ENCODE results near the gene NEURL3. TPM values are rescaled to one million over a fixed set of nuclear protein-coding genes. Genes with fewer than 3 reads are reported as not detected.

The NEURL3 gene
- total RNA-seq, 4 donors from 2014 or later: not detected

- H3K36me3 ChIP-seq: no peaks in the 10 kb centered on the region
- ATAC-seq (no peak), DNase-seq (no peak)
- peaks cover 22 to 24% of the 10 kb centered on the region in 2 donors for H3K4me1 ChIP-seq
- no peaks in the 10 kb centered on the region for H3K9me3 ChIP-seq
- no peak overlapping the region for H3K27ac ChIP-seq
- TF ChIP-seq CTCF (IDR thresholded peaks at IDR 0.05 in 4 of 5, conservative IDR thresholded peaks at IDR 0.05 in 1 of 5) (no peak), POLR2A (IDR thresholded peaks at IDR 0.05) (no peak)
- H3K4me3 ChIP-seq: no peak overlapping the region
- no peaks in the 10 kb centered on the region for H3K27me3 ChIP-seq
- in situ Hi-C loops (cut with MboI; ENCODE audit: low sequenced_read_pairs in 4 of 4): loop anchor here (5.0 to 25.0 kb wide), 4 partner anchors 105 to 500 kb away; partner anchors contain the start of genes SNRNP200 (in 2 of the 4), ASTL (in 1 of the 4) and DUSP2 (in 1 of the 4)
- intact Hi-C loops (cut with DNase I; ENCODE audit: low total_unique reads): no loop called here
These were observed 6.7 kb upstream of the NEURL3 start for GRCh38 chr2:96511851-96512250.

- in situ Hi-C loops (cut with MboI; ENCODE audit: low sequenced_read_pairs in 4 of 4): loop anchor here (5.0 to 25.0 kb wide), 4 partner anchors 104 to 499 kb away; partner anchors contain the start of genes SNRNP200 (in 2 of the 4), ASTL (in 1 of the 4) and DUSP2 (in 1 of the 4)
- Histone ChIP-seq H3K27ac (no peak overlapping the region), H3K9me3 (no peaks in the 10 kb centered on the region), H3K4me3 (no peak overlapping the region), H3K4me1 (peaks cover 22 to 24% of the 10 kb centered on the region in 2 donors), H3K27me3 (no peaks in the 10 kb centered on the region), H3K36me3 (no peaks in the 10 kb centered on the region)
- DNase-seq (no peak), ATAC-seq (no peak)
- intact Hi-C loops (cut with DNase I; ENCODE audit: low total_unique reads): no loop called here
- TF ChIP-seq POLR2A (IDR thresholded peaks at IDR 0.05) (no peak), CTCF (IDR thresholded peaks at IDR 0.05 in 4 of 5, conservative IDR thresholded peaks at IDR 0.05 in 1 of 5) (no peak)
These were observed 5.9 kb upstream of the NEURL3 start for GRCh38 chr2:96510931-96511595.

- H3K27ac ChIP-seq: peak overlapping the region in 3 of 4 donors; percentile 23 to 56 (median 50)
- in situ Hi-C loops (cut with MboI; ENCODE audit: low sequenced_read_pairs in 4 of 4): loop anchor here (5.0 to 25.0 kb wide), 5 partner anchors 98 to 498 kb away; partner anchors contain the start of genes SNRNP200 (in 2 of the 4), ASTL (in 1 of the 4) and DUSP2 (in 1 of the 4)
- intact Hi-C loops (cut with DNase I; ENCODE audit: low total_unique reads): loop anchor here (1.0 to 10.0 kb wide), 6 partner anchors 39 to 485 kb away; partner anchors contain the start of genes ASTL and SNRNP200
These were observed 4.7 kb upstream of the NEURL3 start for GRCh38 chr2:96509847-96510230.

GRCh38 chr2:96509114-96509846 lies 4.1 kb upstream of the NEURL3 start:
- no peaks in the 10 kb centered on the region for H3K27me3 ChIP-seq
- no peaks in the 10 kb centered on the region for H3K36me3 ChIP-seq
- peak; percentile 95 to 100 (median 98) for TF ChIP-seq CTCF (IDR thresholded peaks at IDR 0.05 in 4 of 5, conservative IDR thresholded peaks at IDR 0.05 in 1 of 5)
- TF ChIP-seq POLR2A (IDR thresholded peaks at IDR 0.05): no peak
- DNase-seq: peak; percentile 73 to 86
- H3K27ac ChIP-seq: peak overlapping the region in 3 of 4 donors; percentile 23 to 56 (median 50)
- H3K9me3 ChIP-seq: no peaks in the 10 kb centered on the region
- intact Hi-C loops (cut with DNase I; ENCODE audit: low total_unique reads): loop anchor here (1.0 to 10.0 kb wide), 6 partner anchors 38 to 484 kb away; partner anchors contain the start of genes ASTL and SNRNP200
- H3K4me3 ChIP-seq: peak overlapping the region in 1 of 4 donors; percentile 16
- H3K4me1 ChIP-seq: peaks cover 31 to 32% of the 10 kb centered on the region in 2 donors
- in situ Hi-C loops (cut with MboI; ENCODE audit: low sequenced_read_pairs in 4 of 4): loop anchor here (5.0 to 25.0 kb wide), 5 partner anchors 97 to 497 kb away; partner anchors contain the start of genes SNRNP200 (in 2 of the 4), ASTL (in 1 of the 4) and DUSP2 (in 1 of the 4)
- ATAC-seq: peak; percentile 82 to 91

More at GRCh38 chr2:96509847-96510230, 4.7 kb upstream of the NEURL3 start:
- H3K4me1 ChIP-seq: peaks cover 31% of the 10 kb centered on the region in 2 donors
- H3K9me3 ChIP-seq: no peaks in the 10 kb centered on the region
- no peaks in the 10 kb centered on the region for H3K27me3 ChIP-seq
- no peaks in the 10 kb centered on the region for H3K36me3 ChIP-seq
- ATAC-seq: no peak
- H3K4me3 ChIP-seq: peak overlapping the region in 1 of 4 donors; percentile 16
- TF ChIP-seq POLR2A (IDR thresholded peaks at IDR 0.05): no peak
- no peak for DNase-seq

Measured in gastrocnemius medialis (tissue), 4 donors.